Right renal cortex interstitium (tissue), 3 donors: Measurements from ENCODE around the gene PLA2G2F. TPM values are rescaled to one million over a fixed set of nuclear protein-coding genes. Genes with fewer than 3 reads are reported as not detected.

Source experiments
- DNase-seq, 3 donors: peaks; one replicate each; pipeline ENCODE4 v3.0.0-alpha.2; 2013; ENCODE audit warnings: low read depth in 3 of 3, low spot score in 2 of 3
- polyA plus RNA-seq, 3 donors: library from polyadenylated mRNA; unstranded; fragments of 120-200 nt; gene quantifications; one replicate each; pipeline ENCODE4 v1.2.1, GENCODE V29; 2013; ENCODE audit not compliant: insufficient read length in 3 of 3

Gene PLA2G2F
- polyA plus RNA-seq, 3 donors: 0.12 to 0.37 TPM; not detected in 1

DNA sequence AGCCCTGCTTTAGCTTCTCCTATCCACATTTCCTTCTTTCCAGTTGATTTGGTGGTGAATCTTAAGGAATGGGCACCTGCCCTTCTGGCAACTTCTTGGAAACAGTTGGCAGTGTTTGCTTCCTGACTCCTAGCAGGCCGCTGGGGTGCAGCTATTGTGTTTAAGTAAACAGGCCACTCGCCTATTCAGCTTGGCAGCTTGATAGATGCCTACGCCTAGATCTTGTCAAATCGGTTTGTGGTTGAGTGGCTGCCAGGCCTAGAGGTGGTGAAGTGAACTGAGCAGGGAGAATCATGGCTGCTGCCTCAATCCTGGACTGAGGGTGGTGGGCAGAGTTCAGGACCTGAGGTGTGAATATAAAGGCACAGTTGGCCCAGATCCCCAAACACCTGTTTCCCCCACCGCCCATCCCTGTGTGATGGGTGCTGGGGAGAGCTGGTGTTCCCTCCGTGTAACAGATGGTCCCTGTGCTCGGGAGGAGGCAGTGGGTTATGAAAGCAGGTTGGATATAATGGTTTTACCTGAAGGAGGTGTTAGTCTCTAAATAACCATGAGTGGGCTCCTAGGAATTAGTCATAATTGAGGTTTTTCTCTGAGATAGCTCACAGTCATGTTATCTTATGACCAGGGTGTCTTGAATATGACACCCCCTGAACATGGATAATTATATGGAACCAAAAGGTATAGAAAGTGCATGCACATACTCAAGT, 48.1 kb downstream of the PLA2G2F start:
- DNase-seq: no peak

- DNase-seq: no peak
These were observed 48.8 kb downstream of the PLA2G2F start for GRCh38 chr1:20187813-20188454.

GRCh38 chr1:20188455-20188817, 49.3 kb downstream of the PLA2G2F start:
- no peak for DNase-seq

GRCh38 chr1:20189664-20190063, 50.5 kb downstream of the PLA2G2F start:
- DNase-seq: no peak

DNA sequence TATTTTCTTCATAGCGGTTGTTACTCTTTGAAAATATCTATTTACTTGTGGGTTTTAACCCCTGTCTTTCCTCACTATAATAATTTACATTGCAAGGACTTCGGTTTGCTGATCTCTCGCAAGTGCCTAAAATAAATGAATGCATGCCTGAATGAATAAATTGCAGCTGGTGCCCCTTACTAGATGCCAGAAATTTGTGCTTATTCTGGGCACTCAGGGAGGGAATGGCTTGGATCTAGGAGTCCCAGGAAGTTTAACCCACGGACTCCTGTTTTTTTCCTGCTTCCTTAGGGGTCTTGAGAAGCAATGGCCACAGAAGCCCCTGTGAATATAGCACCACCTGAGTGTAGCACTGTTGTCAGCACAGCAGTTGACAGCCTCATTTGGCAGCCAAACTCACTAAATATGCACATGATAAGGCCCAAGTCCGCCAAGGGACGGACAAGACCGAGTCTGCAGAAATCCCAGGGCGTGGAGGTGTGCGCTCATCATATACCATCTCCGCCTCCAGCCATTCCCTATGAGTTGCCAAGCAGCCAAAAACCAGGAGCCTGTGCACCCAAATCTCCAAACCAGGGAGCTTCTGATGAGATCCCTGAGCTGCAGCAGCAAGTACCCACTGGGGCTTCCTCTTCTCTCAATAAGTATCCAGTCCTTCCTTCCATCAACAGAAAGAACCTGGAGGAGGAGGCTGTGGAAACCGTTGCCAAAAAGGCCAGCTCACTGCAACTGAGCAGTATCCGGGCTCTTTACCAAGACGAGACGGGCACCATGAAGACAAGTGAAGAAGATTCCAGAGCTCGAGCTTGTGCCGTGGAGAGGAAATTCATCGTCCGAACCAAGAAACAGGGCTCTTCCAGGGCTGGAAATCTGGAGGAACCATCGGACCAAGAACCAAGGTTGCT, 51.4 kb downstream of the PLA2G2F start:
- DNase-seq: no peak

GRCh38 chr1:20191266-20191825, 52.2 kb downstream of the PLA2G2F start:
- no peak for DNase-seq

DNA sequence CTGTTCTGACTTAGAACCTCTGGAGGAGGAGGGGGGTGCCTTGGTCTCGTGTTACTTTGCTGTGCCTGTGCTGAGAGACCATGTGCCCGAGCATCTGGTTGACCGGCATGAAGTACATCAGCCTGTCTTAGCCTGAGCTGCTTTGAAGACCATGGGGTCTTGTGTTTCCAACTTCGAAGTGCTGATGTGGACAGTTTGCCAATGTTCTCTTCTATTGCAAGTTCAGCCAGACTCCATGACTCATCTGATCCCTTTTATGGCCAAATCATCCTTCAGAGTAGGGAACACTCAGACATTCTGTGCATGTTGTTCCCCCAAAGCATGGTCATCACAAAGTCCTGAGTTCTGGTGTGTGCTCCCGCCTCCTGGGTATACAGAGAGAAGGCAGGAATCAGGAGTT, 53.2 kb downstream of the PLA2G2F start:
- no peak for DNase-seq

- DNase-seq: no peak
These were observed 53.8 kb downstream of the PLA2G2F start for GRCh38 chr1:20192871-20193411.

GRCh38 chr1:20194224-20194623, 55.1 kb downstream of the PLA2G2F start:
- DNase-seq: no peak

GRCh38 chr1:20194757-20195461, 55.8 kb downstream of the PLA2G2F start:
- no peak for DNase-seq

DNA sequence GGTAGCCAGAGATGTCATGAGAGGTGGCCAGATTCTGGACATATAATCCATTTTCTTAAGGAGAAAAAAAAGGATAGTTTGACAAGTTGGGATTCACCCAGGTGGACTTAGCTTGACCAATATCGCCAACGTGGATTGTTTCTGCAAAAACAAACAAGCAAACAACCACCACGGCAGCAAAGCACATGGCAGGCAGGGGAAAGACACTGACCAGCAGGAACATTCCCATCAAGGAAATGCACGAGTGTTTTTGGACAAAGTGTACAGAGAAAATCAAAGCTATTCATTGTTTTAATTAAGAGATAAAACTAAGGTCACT, 56.3 kb downstream of the PLA2G2F start:
- DNase-seq: no peak

DNA sequence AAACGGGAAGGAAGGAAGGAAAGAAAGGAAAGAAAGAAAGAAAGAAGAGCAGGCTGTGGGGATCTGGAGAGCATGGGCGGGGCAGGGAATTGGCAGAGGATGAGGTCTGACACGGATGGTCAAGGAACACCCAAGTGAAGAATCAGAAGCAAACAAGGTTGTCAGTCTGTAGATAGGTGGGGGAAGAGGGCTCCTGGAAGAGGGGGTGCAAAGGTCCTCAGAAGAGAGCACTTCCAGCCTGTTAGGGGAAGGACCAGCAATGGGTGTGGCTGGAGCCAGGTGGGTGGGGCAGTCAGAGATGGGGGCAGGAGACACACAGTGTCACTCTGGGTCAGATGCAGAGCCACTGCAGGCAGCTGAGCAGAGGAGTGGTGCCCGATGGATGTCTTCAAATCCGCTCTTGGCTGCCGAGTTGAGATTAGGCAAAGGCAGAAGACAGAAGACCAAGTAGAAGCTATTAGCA, 58.2 kb downstream of the PLA2G2F start:
- no peak for DNase-seq

- no peak for DNase-seq
These were observed 59.2 kb downstream of the PLA2G2F start for GRCh38 chr1:20198296-20198695.

DNA sequence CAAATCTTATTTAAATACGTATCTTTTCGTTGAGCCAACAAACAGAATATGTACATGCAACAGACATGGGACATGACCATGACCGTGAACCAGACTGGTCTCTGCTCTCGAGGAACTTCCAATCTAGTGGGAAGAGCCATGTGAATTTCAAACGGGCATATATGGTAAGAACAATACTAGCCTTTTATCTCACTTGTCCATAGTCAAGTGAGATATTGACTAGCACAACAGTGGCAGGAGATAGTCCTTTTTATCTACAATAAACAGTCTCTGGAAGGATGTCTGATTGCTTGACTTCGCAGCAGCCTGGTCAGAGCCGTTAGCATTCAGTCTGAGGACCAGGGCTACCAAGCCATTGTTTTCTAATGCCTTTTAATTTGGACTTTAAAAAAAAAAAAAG, 59.8 kb downstream of the PLA2G2F start:
- DNase-seq: no peak

DNA sequence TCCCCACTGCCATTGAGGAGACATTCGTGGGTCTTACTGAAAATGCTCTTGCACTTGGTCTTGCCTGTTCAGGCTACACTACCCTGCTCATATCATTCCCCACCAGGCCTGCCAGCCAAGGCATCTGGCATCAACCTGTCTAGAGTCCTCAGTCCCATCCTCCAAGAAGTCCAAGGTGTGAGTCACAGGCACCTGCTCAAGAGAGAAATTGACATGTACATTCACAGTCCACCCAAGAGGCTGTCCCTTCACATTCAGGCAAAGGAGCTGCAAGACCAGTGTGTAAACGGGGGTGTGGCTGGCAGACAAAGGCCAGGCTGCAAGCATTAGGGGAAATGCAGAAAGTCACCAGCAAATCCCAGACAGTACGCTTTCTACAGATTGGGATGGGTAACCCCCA, 60.3 kb downstream of the PLA2G2F start:
- no peak for DNase-seq

- no peak for DNase-seq
These were observed 60.7 kb downstream of the PLA2G2F start for GRCh38 chr1:20199840-20200239.
